HFFc6 (cell line): ENCODE measurements around the gene DNAJC21. TPM values are rescaled to one million over a fixed set of nuclear protein-coding genes. Genes with fewer than 3 reads are reported as not detected.
A peak's percentile ranks its signal among the peaks of the same experiment; 100 is the strongest.

ENCODE experiments used
- DNase-seq: peaks from one replicate; pipeline ENCODE4 v3.0.0-alpha.2; 2018
- H3K27ac Mint-ChIP-seq: 2 replicates; pipeline ENCODE4 v1.8.0; 2020; ENCODE audit warnings: mild to moderate bottlenecking, mixed read lengths
- H3K27me3 Mint-ChIP-seq: 2 replicates; pipeline ENCODE4 v1.8.0; 2021; ENCODE audit warnings: mild to moderate bottlenecking, moderate library complexity, mixed read lengths; ENCODE audit not compliant: insufficient read depth
- H3K36me3 Mint-ChIP-seq: 2 replicates; pipeline ENCODE4 v1.8.0; 2021; ENCODE audit warnings: low read depth, mixed read lengths
- H3K4me1 Mint-ChIP-seq: 2 replicates; pipeline ENCODE4 v1.8.0; 2020; ENCODE audit warnings: low read depth, mixed read lengths
- H3K4me3 Mint-ChIP-seq: 2 replicates; pipeline ENCODE4 v1.8.0; 2020; ENCODE audit warnings: mild to moderate bottlenecking, moderate library complexity, mixed read lengths
- H3K9me3 Mint-ChIP-seq: 2 replicates; pipeline ENCODE4 v1.8.0; 2020; ENCODE audit warnings: mild to moderate bottlenecking, mixed read lengths
- total RNA-seq, 6 experiments: library from RNA; stranded (reverse); fragmentation: NEBNext Ultra II Directional; extraction: Animal tissue kit (Norgen Biotek cat#: 25700); gene quantifications; 2 replicates in 1 of 6; 3 replicates in 5 of 6; pipeline ENCODE4 v1.2.3, GENCODE V29; 2021
- TF ChIP-seq, protein P1 (sequence below): fragments of 200-600 bp; sonication (generic); IDR thresholded peaks from 2 replicates; pipeline ENCODE4 v1.5.0; 2021; ENCODE audit warnings: antibody characterized with exemption, mild to moderate bottlenecking

DNAJC21 gene
- total RNA-seq, 6 experiments from 2014 or later, result 38.2 to 46.8 (median 45.9) TPM

- Mint-ChIP-seq H3K27me3 (no peaks in the 10 kb centered on the region; the same call in 1 of the 2 replicates), H3K27ac (no peak overlapping the region), H3K4me1 (peaks cover 51% of the 10 kb centered on the region), H3K9me3 (no peaks in the 10 kb centered on the region), H3K36me3 (peaks cover 51% of the 10 kb centered on the region), H3K4me3 (no peak overlapping the region)
- TF ChIP-seq, protein P1, sequence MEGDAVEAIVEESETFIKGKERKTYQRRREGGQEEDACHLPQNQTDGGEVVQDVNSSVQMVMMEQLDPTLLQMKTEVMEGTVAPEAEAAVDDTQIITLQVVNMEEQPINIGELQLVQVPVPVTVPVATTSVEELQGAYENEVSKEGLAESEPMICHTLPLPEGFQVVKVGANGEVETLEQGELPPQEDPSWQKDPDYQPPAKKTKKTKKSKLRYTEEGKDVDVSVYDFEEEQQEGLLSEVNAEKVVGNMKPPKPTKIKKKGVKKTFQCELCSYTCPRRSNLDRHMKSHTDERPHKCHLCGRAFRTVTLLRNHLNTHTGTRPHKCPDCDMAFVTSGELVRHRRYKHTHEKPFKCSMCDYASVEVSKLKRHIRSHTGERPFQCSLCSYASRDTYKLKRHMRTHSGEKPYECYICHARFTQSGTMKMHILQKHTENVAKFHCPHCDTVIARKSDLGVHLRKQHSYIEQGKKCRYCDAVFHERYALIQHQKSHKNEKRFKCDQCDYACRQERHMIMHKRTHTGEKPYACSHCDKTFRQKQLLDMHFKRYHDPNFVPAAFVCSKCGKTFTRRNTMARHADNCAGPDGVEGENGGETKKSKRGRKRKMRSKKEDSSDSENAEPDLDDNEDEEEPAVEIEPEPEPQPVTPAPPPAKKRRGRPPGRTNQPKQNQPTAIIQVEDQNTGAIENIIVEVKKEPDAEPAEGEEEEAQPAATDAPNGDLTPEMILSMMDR, result no peak
- peak; percentile 17 for DNase-seq
Measured at GRCh38 chr5:34914671-34915138, 14.7 kb upstream of the DNAJC21 start.

DNA sequence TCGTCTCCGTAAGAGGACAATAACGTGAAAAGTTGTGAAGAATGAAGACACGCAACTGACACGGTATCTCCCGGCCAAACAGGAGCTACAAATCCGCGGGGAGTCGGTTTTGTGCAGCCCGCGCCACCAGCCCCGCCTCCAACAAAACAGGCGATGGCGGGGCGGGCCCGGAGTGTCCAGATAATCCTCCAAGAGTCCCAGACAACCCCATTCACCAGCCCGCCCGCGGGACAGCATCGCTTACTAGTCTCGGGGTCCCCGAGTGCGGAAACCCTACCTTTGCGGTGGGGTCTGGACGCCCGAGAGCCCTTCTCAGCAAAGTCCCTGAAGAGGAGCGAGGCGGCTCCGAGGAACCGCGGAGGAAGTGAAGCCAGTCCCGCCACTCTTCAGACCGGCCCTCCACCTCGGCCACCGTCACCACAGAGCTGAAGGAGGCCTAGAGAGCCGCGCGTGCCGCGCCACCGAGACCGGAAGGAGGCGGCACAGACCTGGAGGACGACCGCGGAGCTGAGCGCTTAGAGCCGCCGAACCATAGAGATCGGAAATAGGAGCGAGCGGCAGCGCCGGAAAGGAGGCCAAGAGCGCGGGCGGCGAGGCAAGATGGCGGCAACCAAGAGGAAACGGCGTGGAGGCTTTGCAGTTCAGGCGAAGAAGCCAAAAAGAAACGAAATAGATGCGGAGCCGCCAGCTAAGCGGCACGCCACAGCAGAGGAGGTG is 14.1 kb upstream of the DNAJC21 start, which contains the start of the genes BRIX1 and RAD1:
TSS of gene BRIX1 (plus strand) at position 573 of the 717 bp plus-strand sequence. CDS start at position 601, 28 bp downstream.
TSS of gene RAD1 (minus strand) at position 366 of the 717 bp plus-strand sequence. CDS start 612 bp downstream, outside the sequence.
- no peaks in the 10 kb centered on the region; the same call in 1 of the 2 replicates for H3K27me3 Mint-ChIP-seq
- TF ChIP-seq, protein P1, result peak; percentile 38
- peaks cover 45% of the 10 kb centered on the region for H3K36me3 Mint-ChIP-seq
- H3K9me3 Mint-ChIP-seq, result no peaks in the 10 kb centered on the region
- DNase-seq, result peak; percentile 97
- peaks cover 52% of the 10 kb centered on the region for H3K4me1 Mint-ChIP-seq
- H3K4me3 Mint-ChIP-seq, result no peak within 1 kb of the TSS
- H3K27ac Mint-ChIP-seq, result peak within 1 kb of the TSS; percentile 72

DNA sequence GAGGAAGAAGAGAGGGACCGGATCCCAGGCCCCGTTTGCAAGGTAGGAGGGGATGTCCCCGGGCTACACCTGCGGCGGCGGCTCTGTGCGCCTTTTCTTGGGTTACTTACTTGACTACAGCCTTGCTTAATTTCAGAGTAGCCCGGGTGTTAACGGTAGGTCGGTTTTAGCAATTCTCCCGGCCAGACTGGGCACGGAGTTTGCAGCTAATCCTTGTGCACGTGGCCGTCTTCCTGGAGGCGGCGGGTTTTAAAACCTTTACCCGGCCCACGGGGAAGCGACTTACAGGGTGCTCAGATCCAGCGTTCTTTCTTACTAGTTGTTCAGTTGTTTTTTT is 13.5 kb upstream of the DNAJC21 start:
- TF ChIP-seq, protein P1, result no peak
- no peak for DNase-seq
- Mint-ChIP-seq H3K4me1 (peaks cover 55% of the 10 kb centered on the region), H3K9me3 (no peaks in the 10 kb centered on the region), H3K36me3 (peaks cover 44% of the 10 kb centered on the region), H3K27ac (no peak overlapping the region), H3K4me3 (no peak overlapping the region), H3K27me3 (no peaks in the 10 kb centered on the region; the same call in 1 of the 2 replicates)

- DNase-seq, result no peak
- no peaks in the 10 kb centered on the region for H3K9me3 Mint-ChIP-seq
- H3K27ac Mint-ChIP-seq, result peak overlapping the region; percentile 72
- H3K27me3 Mint-ChIP-seq, result no peaks in the 10 kb centered on the region; the same call in none of the 2 replicates
- H3K36me3 Mint-ChIP-seq, result peaks cover 41% of the 10 kb centered on the region
- TF ChIP-seq, protein P1, result no peak
- H3K4me3 Mint-ChIP-seq, result no peak overlapping the region
- H3K4me1 Mint-ChIP-seq, result peaks cover 49% of the 10 kb centered on the region
Measured at GRCh38 chr5:34916518-34916917, 12.8 kb upstream of the DNAJC21 start.

DNA sequence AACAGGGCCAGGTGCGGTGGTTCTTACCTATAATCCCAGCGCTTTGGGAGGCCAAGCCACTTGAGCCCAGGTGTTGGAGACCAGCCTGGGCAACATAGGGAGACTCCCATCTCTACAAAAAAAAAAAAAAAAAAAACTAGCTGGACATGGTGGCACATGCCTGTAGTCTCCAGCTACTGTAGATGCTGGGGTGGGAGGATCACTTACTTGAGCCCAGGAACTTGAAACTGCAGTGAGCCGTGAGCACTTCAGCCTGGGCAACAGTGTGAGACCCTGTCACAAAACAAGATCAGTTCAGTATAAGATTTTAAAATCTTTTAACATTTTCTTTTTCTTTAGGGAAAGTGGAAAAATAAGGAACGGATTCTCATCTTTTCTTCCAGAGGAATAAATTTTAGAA is 11.3 kb upstream of the DNAJC21 start:
- DNase-seq, result no peak
- H3K4me3 Mint-ChIP-seq, result peak overlapping the region; percentile 31; the same call in 1 of the 2 replicates
- TF ChIP-seq, protein P1, result no peak
- no peaks in the 10 kb centered on the region; the same call in none of the 2 replicates for H3K27me3 Mint-ChIP-seq
- H3K4me1 Mint-ChIP-seq, result peaks cover 45% of the 10 kb centered on the region
- peak overlapping the region; percentile 3; the same call in 1 of the 2 replicates for H3K27ac Mint-ChIP-seq
- H3K9me3 Mint-ChIP-seq, result no peaks in the 10 kb centered on the region
- H3K36me3 Mint-ChIP-seq, result peaks cover 41% of the 10 kb centered on the region
